ENCODE results near the gene LRRC8C. TPM values are rescaled to one million over a fixed set of nuclear protein-coding genes. Genes with fewer than 3 reads are reported as not detected.

The LRRC8C gene
- total and polyA plus RNA-seq, 4 donors: 0.63 to 3.5 (median 1.5) TPM

GRCh38 chr1:89732643-89733222 lies 99.8 kb downstream of the LRRC8C start:
- Histone ChIP-seq H3K36me3 (ENCODE audit: control insufficient read depth in 4 of 4, insufficient read depth in 3 of 4, low read depth in 1 of 4, low read length in 3 of 4) (no peaks in the 10 kb centered on the region), H3K9me3 (ENCODE audit: control insufficient read depth in 4 of 4, low read length in 3 of 4) (no peaks in the 10 kb centered on the region), H3K4me3 (ENCODE audit: low read depth in 1 of 3, low read length in 3 of 3) (no peak overlapping the region), H3K27me3 (ENCODE audit: control insufficient read depth in 4 of 4, insufficient read depth in 4 of 4, low read length in 3 of 4) (no peaks in the 10 kb centered on the region), H3K4me1 (ENCODE audit: control insufficient read depth in 4 of 4, insufficient read depth in 4 of 4, low read length in 3 of 4) (no peaks in the 10 kb centered on the region), H3K9ac (ENCODE audit: low read depth in 1 of 2, low read length in 2 of 2) (no peak overlapping the region), H3K27ac (ENCODE audit: low read depth in 1 of 2, low read length in 2 of 2) (no peak overlapping the region)
- no peak for DNase-seq (ENCODE audit: low spot score)
- TF ChIP-seq GABPA (IDR thresholded peaks at IDR 0.05 in 1 of 2, conservative IDR thresholded peaks at IDR 0.05 in 1 of 2) (no peak), MAX (IDR thresholded peaks at IDR 0.05) (no peak), TAF1 (conservative IDR thresholded peaks at IDR 0.05) (no peak), SP1 (IDR thresholded peaks at IDR 0.05) (no peak), REST (IDR thresholded peaks at IDR 0.05) (no peak), CTCF (IDR thresholded peaks at IDR 0.05; ENCODE audit: low read depth, low read length, missing input control) (no peak), YY1 (IDR thresholded peaks at IDR 0.05) (no peak), HNF4A (conservative IDR thresholded peaks at IDR 0.05) (no peak), RAD21 (IDR thresholded peaks at IDR 0.05) (no peak), HNF4G (IDR thresholded peaks at IDR 0.05) (no peak), ZBTB33 (IDR thresholded peaks at IDR 0.05) (no peak), EGR1 (IDR thresholded peaks at IDR 0.05; ENCODE audit: low read depth in 2 of 2) (no peak), FOXA1 (IDR thresholded peaks at IDR 0.05) (no peak)
- 62% methylated on average over 3 of the region's 3 CpGs for WGBS

GRCh38 chr1:89733748-89734147 lies 100.8 kb downstream of the LRRC8C start:
- no peak for TF ChIP-seq GABPA (IDR thresholded peaks at IDR 0.05 in 1 of 2, conservative IDR thresholded peaks at IDR 0.05 in 1 of 2)
- Histone ChIP-seq H3K9ac (ENCODE audit: low read depth in 1 of 2, low read length in 2 of 2) (no peak overlapping the region), H3K9me3 (ENCODE audit: control insufficient read depth in 4 of 4, low read length in 3 of 4) (no peaks in the 10 kb centered on the region), H3K27ac (ENCODE audit: low read depth in 1 of 2, low read length in 2 of 2) (no peak overlapping the region), H3K27me3 (ENCODE audit: control insufficient read depth in 4 of 4, insufficient read depth in 4 of 4, low read length in 3 of 4) (no peaks in the 10 kb centered on the region), H3K4me1 (ENCODE audit: control insufficient read depth in 4 of 4, insufficient read depth in 4 of 4, low read length in 3 of 4) (no peaks in the 10 kb centered on the region), H3K36me3 (ENCODE audit: control insufficient read depth in 4 of 4, insufficient read depth in 3 of 4, low read depth in 1 of 4, low read length in 3 of 4) (no peaks in the 10 kb centered on the region), H3K4me3 (ENCODE audit: low read depth in 1 of 3, low read length in 3 of 3) (no peak overlapping the region)
- 91% methylated on average over 4 of the region's 4 CpGs for WGBS
- no peak for DNase-seq (ENCODE audit: low spot score)

Measured in liver (tissue), 9 donors.